ENCODE measurements around the gene FAM193B.

- no peak for TF ChIP-seq ELF4 (IDR thresholded peaks at IDR 0.05)
- no peak for TF ChIP-seq CTBP1 (IDR thresholded peaks at IDR 0.05; ENCODE audit: borderline replicate concordance)
- TF ChIP-seq BHLHE40 (IDR thresholded peaks at IDR 0.05; ENCODE audit: borderline replicate concordance) = no peak
- no peak for TF ChIP-seq SUZ12 (IDR thresholded peaks at IDR 0.05)
- no peak for TF ChIP-seq HDGF (IDR thresholded peaks at IDR 0.05; ENCODE audit: borderline replicate concordance)
Measured at GRCh38 chr5:177479774-177480173, 74.6 kb downstream of the FAM193B start.

Data from HEK293T (cell line).